ENCODE results near the gene GPX6.
"Not testable (repeated sequence)": the region's sequence is repeated elsewhere in the genome, so short reads cannot be mapped to it uniquely, and the experiment has no call there.

Gene GPX6, protein sequence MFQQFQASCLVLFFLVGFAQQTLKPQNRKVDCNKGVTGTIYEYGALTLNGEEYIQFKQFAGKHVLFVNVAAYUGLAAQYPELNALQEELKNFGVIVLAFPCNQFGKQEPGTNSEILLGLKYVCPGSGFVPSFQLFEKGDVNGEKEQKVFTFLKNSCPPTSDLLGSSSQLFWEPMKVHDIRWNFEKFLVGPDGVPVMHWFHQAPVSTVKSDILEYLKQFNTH

DNA sequence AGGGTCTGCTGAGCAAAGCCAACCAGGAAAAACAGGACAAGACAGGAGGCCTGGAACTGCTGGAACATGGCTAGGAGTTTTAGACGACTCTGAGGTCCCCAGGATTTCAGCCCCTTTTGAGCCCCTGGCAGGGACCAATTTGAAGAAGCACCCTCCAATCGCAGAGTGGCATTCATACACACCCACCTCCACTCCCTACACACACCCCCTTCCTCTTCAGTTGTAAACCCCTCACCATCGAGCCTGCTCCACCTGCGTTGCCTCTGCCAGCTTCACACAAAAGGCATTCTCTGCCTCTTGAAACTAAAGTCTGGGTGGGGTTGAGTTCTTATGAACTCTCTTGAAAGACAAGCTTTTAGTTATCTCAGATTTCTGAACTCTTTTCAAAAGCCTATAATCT, at the start of gene GPX6:
Gene GPX6 (minus strand): TSS at position 118 of the 400 bp plus-strand sequence. CDS start 50 bp downstream, at position 68.
- DNase-seq (ENCODE audit: low read depth, low spot score): no peak

DNA sequence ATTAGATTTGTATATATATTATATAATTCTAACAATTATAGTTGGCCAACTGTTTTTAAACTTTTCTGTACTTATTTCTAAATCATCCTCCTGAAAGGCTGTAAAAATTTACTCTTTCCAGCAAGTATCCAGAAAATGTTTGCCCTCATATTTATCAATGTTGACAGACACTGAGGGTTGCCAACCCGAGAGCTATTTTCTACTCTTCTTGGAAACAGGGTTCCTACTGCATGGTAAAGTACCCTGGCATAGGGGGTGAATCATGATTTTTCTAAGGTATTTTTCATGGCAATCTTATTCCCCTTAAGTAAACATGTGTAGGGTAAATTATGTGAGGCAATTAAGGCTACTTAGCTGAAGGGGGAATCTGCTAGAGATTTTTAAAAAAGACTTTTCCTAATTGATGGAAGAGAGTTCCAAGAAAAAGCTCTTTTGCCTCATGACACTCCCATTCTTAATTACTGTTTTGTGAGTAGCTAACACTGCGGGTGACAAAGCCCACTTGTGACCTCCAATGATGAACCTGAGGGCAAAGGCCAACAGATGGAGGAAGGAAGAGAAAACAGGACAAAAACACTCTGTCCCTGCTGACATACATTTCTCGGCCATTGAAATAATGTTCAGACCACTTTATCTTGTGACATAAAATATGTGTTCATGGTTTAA, 48.0 kb upstream of the GPX6 start:
- DNase-seq (ENCODE audit: low read depth, low spot score): no peak

DNA sequence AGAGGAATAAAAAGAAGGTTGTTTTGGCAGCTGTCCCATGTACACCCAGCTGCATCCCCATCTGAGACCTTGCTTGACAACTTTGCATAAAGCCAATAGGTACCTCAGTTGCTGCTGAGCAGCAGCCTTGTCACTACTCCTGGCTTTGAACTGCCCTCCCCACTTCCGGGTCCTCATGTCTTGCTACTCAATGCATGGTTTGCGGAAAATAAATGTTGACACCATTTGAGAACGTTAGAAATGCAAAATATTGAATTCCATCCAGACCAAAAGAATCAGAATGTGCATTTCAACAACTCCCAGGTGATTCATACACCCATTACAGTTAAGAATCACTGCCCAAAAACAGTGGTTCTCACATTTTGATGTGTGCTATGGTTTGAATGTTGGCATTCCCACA, 43.0 kb upstream of the GPX6 start:
- DNase-seq (ENCODE audit: low read depth, low spot score): no peak

GRCh38 chr6:28555136-28555535, 39.5 kb upstream of the GPX6 start:
- DNase-seq (ENCODE audit: low read depth, low spot score): no peak

GRCh38 chr6:28553986-28554881, 38.6 kb upstream of the GPX6 start:
- DNase-seq (ENCODE audit: low read depth, low spot score): peak; percentile 27

DNA sequence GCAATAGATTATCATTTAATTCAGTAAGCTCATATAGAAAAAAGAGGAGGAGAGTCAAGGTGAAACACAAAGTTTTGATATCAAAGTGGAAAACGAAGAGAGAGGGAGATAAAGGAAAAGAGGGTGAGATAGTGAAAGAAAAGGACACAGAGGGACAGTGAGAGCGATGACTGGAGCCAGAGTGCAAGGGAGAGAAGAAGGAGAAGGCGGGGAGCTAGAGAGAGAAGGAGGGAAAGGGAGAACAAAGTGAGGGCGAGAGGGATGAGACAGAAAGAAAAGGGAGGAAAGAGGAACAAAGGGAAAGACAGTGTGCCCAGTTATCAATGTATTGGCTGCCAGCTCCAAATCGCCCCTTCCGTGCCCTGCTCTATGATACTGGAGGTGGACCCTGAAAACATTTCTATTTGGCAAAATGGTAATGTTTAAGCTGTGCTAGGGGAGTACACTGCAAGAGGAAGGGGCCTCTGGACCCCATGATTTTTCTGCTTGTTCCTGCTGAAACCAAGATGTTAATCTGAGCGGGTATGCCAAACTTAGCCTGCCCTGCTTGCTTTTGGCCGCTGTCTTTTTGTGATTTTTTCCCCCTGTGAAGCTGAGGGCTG, 37.9 kb upstream of the GPX6 start:
- no peak for DNase-seq (ENCODE audit: low read depth, low spot score)

DNA sequence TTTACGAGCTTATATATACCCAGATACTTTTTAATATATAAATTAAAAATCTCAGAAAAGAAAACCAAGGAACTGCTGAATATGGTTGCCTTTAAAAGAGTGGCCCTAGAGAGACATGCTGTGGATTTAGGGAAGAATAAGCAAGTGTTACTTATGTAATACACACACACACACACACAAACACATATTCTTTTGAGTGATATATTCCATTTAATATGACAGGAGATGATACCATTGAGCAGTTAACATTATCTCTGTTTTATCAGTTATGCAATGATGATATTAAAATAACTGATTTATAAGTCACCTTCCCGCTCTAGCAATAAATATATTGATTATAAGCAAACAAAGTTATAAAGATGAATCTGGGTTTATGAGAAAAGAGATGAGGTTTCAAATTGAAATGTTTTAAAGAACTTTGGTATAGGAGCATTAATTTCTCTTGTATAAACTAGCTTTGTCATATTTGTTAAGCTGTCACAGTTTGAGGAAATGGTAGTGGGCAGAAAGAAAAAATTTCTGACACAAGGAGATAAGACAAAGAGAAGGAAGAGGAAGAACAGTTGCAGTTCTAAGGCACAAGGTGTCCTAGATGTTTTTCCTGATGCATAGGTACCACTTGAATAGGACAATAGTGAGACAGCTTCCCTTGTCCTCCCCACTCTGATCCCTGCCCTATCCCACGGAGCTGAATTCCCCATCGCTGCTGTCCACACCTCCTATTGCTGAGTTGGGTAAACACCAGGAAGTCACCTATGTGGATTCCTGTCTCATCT, 36.5 kb upstream of the GPX6 start:
- no peak for DNase-seq (ENCODE audit: low read depth, low spot score)

- DNase-seq (ENCODE audit: low read depth, low spot score): not testable (repeated sequence)
Measured at GRCh38 chr6:28547003-28547402, 31.4 kb upstream of the GPX6 start.

DNA sequence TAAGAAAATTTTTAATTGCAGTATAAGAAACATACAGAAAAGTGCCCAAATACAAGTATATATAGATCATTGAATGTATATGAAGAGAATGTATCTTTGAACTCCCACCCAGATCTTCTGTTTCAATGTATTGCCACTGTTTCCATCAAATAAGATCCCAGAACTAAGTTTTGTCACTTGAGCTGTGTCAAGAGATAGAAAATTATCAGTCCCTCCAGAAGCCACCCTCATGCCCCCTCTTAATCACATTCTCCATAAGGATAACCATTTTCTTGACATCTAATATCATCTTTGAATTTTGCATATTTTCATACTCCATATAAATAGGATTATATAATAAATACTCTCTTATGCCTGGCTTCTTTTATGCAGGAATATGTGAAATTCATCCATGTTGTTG, 30.4 kb upstream of the GPX6 start:
- no peak for DNase-seq (ENCODE audit: low read depth, low spot score)

GRCh38 chr6:28543651-28544610, 28.3 kb upstream of the GPX6 start:
- DNase-seq (ENCODE audit: low read depth, low spot score): peak; percentile 16

DNA sequence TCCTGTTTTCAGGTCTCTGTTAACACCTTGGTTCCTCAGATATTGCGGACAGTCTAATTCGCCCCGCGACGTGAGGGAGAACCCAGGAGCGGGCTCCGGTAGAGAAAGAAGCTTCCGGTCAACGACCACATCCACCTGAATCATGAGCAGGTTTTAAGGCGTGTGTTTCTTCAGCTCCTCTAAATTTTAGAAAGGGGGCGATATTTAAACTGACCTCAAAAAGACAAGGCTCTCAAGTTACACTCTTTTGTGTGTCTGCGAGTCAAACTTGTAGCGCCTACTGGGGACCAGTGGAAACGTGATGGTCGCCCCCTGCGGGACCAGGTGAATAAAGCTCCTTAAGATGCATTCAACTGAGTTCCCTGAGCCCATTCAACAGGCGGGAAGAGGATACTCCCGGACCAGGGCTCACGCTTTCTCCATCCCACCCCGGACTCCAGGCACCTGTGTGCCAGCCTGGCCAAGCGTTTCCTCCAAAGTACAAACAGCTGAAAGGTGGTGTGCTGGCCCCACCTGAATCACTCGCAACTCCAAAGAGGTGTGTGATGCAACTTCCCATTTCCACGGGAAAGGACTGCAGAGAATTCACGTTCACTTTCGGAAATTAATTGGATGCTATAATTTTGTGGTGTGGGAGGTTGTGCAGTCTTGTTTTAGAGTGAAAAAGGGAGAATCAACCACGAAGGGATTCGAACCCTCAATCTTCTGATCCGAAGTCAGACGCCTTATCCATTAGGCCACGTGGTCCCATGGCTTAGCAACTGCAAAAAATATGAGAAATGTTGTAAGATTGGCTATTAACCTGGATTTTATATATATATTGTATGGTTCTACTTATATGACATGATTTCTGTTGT, 27.1 kb upstream of the GPX6 start:
- DNase-seq (ENCODE audit: low read depth, low spot score): peak; percentile 68

- no peak for DNase-seq (ENCODE audit: low read depth, low spot score)
Measured at GRCh38 chr6:28541996-28542395, 26.4 kb upstream of the GPX6 start.

GRCh38 chr6:28537509-28538140, 22.0 kb upstream of the GPX6 start:
- peak; percentile 18 for DNase-seq (ENCODE audit: low read depth, low spot score)

- peak; percentile 43 for DNase-seq (ENCODE audit: low read depth, low spot score)
Measured at GRCh38 chr6:28537065-28537464, 21.5 kb upstream of the GPX6 start.

DNA sequence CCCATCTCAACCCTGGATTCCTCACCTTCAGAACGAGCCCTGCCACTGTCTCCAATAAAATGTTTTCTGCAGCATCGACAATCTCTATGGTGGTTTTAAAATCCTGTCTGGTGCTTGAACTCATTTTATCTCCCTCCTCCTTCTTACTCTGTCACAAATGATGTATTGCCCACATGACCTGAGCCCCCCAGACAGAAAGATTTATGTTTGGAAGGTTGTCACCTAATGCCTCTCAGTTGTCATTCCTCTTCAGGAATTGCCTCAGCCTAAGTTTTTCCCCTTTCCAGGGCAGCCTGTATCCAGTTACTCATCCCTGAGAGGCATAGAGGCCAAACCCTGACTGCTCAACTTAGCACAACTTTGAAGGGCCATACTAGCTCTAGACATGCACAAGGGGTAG, 19.3 kb upstream of the GPX6 start:
- no peak for DNase-seq (ENCODE audit: low read depth, low spot score)

GRCh38 chr6:28534306-28534705, 18.7 kb upstream of the GPX6 start:
- DNase-seq (ENCODE audit: low read depth, low spot score): no peak

DNA sequence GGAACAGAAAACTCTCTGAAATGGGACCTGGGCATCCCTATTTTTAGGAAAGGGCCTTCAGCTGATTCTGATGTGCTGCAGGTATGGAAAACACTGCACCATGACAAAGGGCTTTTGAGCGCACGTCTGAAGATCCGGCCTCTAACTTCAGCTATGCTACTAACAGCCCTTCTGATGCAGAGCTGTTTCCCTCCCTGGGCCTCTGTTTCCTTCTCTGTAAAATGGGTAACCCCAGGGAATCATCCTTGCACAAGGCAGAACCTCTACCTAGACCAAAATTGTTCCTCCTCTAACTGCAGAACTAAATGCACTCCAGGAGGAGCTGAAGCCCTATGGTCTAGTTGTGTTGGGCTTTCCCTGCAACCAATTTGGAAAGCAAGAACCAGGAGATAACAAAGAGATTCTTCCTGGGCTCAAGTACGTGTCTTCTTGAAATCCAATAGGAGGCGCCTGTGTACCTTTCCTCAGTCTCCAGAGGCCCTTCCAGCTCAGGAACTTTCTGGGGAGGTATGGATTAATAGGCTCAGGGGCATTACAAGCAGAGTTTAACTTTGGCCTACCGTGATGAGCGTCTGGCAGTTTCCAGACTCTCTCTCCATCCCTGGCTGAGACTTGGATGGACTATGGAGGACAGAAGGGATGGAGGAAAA, 16.0 kb upstream of the GPX6 start:
- DNase-seq (ENCODE audit: low read depth, low spot score): no peak

DNA sequence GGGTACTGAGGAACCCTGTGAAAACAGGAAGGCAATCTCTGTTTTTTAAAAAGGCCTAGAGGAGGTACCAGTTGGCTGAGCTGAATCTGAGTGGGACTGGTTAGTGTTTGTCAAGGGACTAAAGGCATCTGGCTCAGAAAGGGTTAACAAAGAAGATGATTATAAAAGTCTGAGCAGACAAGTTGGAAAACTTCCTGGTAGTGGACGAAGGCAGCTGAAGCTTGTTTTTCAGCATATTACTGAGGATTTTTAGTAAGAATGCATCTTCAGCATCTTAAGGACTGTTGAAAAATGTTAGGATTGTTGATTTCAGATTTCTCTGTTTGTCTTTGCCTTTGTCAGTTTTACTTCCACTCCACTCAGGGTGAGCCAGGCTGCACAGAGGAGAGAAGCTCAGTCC, 15.2 kb upstream of the GPX6 start:
- no peak for DNase-seq (ENCODE audit: low read depth, low spot score)

Measured in astrocyte of the hippocampus (primary cell).